D721Med (cell line): ENCODE results near the gene ADTRP.

Experiments used
- DNase-seq: peaks from one replicate; pipeline ENCODE4 v3.0.0; 2011; ENCODE audit warnings: low spot score; ENCODE audit not compliant: insufficient read length
- FAIRE-seq: peaks from 2 replicates; lab custom pipeline; 2011; peaks lifted over from hg19 to GRCh38; lab: Jason Lieb, UNC
- TF ChIP-seq, protein P1 (sequence below): IDR thresholded peaks from 2 replicates; pipeline ENCODE4 v1.5.1; 2012; ENCODE audit warnings: mild to moderate bottlenecking, control low read depth; ENCODE audit not compliant: insufficient read depth; ENCODE audit errors: missing control alignments

ADTRP gene

DNA sequence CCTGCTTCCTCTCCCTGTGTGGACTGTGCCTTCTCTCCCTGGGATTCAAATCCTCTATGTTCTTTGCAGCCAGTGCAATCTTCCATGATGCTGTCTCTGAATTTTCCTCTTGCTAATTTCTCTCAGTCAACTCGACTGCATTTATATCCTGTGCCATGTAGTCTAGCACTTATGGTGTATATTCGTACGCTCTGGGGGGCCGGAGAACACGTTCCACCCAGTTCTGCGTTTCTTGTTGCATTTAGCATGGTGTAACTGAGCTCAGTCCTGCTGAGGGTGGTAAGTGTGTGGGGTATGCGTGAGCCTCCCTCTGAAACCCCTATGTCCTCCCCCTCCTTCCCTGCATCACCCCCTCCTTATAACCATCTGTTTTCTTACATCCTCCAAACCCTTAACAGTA, 42.0 kb downstream of the ADTRP start:
- FAIRE-seq: no peak
- TF ChIP-seq, protein P1, sequence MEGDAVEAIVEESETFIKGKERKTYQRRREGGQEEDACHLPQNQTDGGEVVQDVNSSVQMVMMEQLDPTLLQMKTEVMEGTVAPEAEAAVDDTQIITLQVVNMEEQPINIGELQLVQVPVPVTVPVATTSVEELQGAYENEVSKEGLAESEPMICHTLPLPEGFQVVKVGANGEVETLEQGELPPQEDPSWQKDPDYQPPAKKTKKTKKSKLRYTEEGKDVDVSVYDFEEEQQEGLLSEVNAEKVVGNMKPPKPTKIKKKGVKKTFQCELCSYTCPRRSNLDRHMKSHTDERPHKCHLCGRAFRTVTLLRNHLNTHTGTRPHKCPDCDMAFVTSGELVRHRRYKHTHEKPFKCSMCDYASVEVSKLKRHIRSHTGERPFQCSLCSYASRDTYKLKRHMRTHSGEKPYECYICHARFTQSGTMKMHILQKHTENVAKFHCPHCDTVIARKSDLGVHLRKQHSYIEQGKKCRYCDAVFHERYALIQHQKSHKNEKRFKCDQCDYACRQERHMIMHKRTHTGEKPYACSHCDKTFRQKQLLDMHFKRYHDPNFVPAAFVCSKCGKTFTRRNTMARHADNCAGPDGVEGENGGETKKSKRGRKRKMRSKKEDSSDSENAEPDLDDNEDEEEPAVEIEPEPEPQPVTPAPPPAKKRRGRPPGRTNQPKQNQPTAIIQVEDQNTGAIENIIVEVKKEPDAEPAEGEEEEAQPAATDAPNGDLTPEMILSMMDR: no peak

DNA sequence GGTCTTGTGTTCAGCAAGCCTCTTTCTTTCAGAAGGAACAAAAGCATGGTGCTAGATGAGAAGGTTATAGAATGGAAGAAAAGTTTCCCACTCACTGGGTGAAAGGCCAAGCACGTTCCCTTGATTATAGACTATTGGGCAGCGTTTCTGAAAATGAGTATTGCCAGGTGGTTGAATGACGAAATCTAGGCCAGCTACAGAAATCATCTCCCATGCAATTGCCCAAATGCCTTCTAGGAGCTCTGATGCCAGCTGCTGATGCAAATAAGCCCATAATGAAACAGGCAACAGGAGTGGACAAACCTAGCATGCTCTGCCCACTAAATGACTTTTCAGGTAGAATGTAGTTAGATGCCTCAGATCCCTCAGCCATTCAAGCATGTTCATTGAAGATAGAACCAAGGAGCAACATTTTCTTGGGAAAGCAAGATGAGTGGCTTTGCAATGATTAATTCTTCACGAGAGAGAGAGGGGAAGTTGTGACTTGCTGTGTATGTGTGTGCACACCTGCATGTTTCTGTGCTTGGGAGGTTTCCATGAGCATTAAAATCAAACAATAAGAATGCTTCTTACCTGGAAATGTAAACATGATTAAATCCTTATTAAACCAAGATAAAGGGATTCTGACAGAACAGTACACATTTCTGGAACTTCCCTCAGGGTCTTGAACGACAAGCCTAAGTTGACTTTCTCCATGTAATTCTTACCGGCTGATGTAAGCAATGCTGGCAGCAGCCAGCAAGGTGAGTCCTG, 43.6 kb downstream of the ADTRP start:
- no peak for FAIRE-seq
- TF ChIP-seq, protein P1: no peak
- DNase-seq: no peak

More for the DNA sequence above, 42.0 kb downstream of the ADTRP start:
- no peak for DNase-seq

DNA sequence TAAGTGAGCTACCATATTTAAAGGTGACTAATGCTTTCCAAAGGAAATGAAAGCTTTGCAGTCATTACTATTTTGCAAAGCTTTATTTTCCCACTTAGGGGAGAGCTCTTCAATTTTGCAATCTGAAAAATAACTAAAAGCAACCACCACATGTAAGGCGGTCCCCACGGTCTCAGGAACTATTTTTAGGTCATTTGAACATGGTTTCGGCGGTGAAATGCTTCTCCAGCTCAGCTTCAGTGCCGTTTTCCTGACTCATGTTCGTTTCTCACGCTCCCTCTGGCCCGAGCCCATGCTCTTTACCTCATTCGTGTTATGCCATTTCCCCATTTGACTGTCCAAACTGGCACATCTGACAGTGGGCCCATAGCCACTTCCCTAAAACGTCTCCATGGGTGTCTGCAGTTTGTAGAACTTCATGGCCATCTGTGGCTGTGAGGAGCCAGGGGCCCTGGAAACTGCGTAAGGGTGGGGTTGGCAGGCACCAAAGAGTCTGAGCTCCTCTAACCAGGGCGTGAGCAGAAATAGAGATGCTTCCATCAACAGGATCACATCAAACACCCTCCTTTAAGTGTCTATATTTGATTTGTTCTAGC, 46.5 kb downstream of the ADTRP start:
- DNase-seq (no peak), FAIRE-seq (no peak)
- TF ChIP-seq, protein P1: no peak

DNA sequence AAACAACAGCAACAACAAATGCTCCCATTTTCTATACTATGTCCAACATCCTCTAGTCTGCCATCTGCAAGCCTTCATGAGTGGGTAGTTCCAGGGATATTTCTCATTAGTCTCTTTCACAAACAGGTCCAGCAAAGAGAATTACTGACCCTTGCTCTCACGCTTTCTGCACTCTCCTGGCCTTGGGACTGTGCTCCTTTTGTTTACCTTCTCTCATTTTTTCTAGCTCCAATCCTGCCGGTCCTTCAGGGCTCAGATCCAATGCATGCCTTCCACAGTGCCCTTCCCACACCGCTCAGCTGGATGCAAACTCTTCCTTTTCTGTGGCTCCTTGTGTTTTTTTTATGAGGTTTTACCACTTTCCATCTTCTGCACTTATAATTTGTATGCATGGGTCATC, 47.2 kb downstream of the ADTRP start:
- FAIRE-seq: no peak
- DNase-seq: no peak
- TF ChIP-seq, protein P1: no peak

DNA sequence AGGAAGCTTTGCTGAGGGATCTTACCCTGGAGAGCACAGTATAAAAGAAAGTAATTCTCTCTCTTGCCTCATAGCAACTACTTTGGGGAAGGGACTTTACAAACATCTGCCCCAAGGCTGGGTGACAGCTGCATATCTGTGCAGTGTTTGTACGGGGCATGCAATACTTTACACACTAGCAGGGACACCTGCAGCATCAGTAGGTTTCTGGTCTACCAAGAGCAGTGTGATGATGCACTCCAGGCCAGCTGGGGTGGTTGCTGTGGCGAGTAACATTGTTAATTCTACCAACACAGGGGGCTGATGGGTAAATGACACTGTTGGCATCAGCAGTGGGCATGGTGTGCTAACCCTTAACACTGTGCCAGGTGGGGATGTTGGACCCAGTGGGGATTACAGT, 48.0 kb downstream of the ADTRP start:
- DNase-seq: no peak
- no peak for FAIRE-seq
- TF ChIP-seq, protein P1: no peak

DNA sequence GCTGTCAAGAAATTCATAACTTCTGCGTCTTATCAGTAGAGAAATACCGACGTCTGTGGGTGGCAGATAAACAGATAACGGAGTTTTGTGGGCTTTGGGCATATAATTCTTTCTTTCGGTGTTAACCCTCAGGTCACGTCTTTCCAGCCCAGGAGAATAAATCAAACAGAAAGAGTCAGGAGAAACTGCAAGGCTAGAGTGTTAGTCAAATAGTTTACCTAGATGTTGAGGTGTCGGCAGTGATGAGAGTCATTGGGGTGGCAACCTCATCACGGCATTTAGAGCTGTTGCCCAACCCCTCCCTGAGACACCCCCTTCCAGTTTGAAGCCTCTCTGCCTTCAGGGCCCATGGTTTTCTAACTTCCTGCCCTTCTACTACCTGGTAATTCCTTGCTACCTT, 49.5 kb downstream of the ADTRP start:
- TF ChIP-seq, protein P1: no peak
- no peak for FAIRE-seq
- no peak for DNase-seq
